ENCODE measurements around the gene PRKAB1. TPM values are rescaled to one million over a fixed set of nuclear protein-coding genes. Genes with fewer than 3 reads are reported as not detected.

Gene PRKAB1
- total and polyA plus RNA-seq, 2 experiments from 2014 or later: 16.3 to 31.0 TPM

DNA sequence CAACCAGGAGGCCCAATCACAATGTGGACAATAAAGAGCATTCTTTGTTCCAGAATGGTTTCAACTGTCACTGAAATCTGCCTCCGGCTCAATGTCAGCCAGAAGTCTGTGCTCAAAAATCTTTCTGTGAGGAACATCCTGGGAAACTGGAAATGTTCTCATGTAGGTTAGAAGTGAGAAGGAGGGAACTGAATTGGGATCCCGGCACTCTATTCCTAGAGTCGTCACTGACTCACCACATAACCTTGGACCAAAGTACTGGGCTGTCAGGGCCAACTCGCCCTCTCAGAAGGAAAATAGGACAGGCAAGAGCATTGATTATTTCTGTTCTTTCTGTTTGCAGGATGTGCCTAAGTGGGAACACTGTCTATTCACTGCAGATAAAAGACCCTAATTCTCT, 57.6 kb downstream of the PRKAB1 start (continued):
- no peak for TF ChIP-seq STAT1 (IDR thresholded peaks at IDR 0.05; ENCODE audit: unreplicated experiment)
- TF ChIP-seq, protein P1, sequence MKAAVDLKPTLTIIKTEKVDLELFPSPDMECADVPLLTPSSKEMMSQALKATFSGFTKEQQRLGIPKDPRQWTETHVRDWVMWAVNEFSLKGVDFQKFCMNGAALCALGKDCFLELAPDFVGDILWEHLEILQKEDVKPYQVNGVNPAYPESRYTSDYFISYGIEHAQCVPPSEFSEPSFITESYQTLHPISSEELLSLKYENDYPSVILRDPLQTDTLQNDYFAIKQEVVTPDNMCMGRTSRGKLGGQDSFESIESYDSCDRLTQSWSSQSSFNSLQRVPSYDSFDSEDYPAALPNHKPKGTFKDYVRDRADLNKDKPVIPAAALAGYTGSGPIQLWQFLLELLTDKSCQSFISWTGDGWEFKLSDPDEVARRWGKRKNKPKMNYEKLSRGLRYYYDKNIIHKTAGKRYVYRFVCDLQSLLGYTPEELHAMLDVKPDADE (IDR thresholded peaks at IDR 0.05): no peak
- no peak for TF ChIP-seq POLR2AphosphoS5 (IDR thresholded peaks at IDR 0.05; ENCODE audit: low read depth)
- TF ChIP-seq EZH2 (IDR thresholded peaks at IDR 0.05; ENCODE audit: low read depth, unreplicated experiment): no peak
- no peak for TF ChIP-seq NANOG (IDR thresholded peaks at IDR 0.05; ENCODE audit: borderline replicate concordance)
- TF ChIP-seq, protein P2, sequence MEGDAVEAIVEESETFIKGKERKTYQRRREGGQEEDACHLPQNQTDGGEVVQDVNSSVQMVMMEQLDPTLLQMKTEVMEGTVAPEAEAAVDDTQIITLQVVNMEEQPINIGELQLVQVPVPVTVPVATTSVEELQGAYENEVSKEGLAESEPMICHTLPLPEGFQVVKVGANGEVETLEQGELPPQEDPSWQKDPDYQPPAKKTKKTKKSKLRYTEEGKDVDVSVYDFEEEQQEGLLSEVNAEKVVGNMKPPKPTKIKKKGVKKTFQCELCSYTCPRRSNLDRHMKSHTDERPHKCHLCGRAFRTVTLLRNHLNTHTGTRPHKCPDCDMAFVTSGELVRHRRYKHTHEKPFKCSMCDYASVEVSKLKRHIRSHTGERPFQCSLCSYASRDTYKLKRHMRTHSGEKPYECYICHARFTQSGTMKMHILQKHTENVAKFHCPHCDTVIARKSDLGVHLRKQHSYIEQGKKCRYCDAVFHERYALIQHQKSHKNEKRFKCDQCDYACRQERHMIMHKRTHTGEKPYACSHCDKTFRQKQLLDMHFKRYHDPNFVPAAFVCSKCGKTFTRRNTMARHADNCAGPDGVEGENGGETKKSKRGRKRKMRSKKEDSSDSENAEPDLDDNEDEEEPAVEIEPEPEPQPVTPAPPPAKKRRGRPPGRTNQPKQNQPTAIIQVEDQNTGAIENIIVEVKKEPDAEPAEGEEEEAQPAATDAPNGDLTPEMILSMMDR (conservative IDR thresholded peaks at IDR 0.05; ENCODE audit: low read depth in 2 of 2): no peak
- TF ChIP-seq CREB1 (CRISPR knock-in tag; IDR thresholded peaks at IDR 0.05; ENCODE audit: low read depth): no peak

DNA sequence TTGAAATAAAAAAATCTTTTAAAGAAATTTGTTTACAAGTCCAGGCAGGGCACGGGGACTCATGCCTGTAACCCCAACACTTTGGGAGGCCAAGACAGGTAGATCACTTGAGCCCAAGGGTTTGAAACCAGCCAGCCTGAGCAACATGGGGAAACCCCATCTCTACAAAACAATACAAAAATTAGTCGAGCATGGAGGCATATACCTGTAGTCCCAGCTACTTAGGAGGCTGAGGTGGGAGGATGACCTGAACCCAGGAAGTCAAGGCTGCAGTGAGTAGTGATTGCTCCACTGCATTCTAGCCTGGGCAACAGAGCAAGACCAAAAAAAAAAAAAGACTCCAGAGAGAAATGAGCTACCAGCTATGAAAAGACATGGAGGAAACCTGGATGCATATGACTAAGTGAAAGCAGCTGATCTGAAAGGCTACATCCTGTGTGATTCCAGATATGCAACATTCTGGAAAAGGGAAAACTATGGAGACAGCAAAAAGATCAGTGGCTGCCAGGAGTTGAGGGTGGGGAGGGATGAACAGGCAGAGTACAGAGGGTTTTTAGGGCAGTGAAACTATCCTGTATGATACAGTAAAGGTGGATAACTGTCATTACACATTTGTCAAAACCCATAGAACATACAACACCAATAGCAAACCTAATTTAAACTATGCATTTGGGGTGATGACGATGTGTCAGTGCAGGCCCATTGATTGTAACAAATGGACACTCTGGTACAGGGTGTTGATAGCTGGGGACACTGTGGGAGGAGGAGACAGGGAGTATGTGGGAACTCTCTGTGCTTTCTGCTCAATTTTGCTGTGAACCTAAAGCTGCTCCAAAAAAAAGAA, 59.9 kb downstream of the PRKAB1 start:
- H3K27me3 ChIP-seq (ENCODE audit: insufficient read depth): no peaks in the 10 kb centered on the region
- peaks cover 16% of the 10 kb centered on the region; the same call in 1 of the 2 replicates for H3K36me3 ChIP-seq (ENCODE audit: insufficient read depth)
- H2AFZ ChIP-seq: no peak overlapping the region
- no peak overlapping the region for H3K4me3 ChIP-seq
- no peaks in the 10 kb centered on the region for H3K4me1 Mint-ChIP-seq
- no peaks in the 10 kb centered on the region for H3K4me1 ChIP-seq (ENCODE audit: insufficient read depth)
- no peaks in the 10 kb centered on the region for H4K20me1 ChIP-seq (replicated peaks; ENCODE audit: insufficient read depth)
- no peak overlapping the region; the same call in 1 of the 2 replicates for H3K27ac Mint-ChIP-seq
- no peaks in the 10 kb centered on the region for H3K9me2 ChIP-seq (ENCODE audit: insufficient read depth)
- DNase-seq (ENCODE audit: low spot score) (no peak), ATAC-seq (no peak)
- H3K27me3 Mint-ChIP-seq (ENCODE audit: insufficient read depth, low read depth, poor library complexity): no peaks in the 10 kb centered on the region
- H3K9me3 Mint-ChIP-seq: no peaks in the 10 kb centered on the region
- no peaks in the 10 kb centered on the region for H3K79me2 ChIP-seq (replicated peaks; ENCODE audit: insufficient read depth)
- H3K27ac ChIP-seq (ENCODE audit: low read depth): no peak overlapping the region
- H3K36me3 Mint-ChIP-seq (ENCODE audit: low read depth): peaks cover 19% of the 10 kb centered on the region; the same call in 2 of the 3 replicates
- H3K4me2 ChIP-seq: no peak overlapping the region
- H3K4me3 Mint-ChIP-seq: no peak overlapping the region
- H3F3A ChIP-seq (replicated peaks; ENCODE audit: low read depth): no peaks in the 10 kb centered on the region
- TF ChIP-seq, protein P3, sequence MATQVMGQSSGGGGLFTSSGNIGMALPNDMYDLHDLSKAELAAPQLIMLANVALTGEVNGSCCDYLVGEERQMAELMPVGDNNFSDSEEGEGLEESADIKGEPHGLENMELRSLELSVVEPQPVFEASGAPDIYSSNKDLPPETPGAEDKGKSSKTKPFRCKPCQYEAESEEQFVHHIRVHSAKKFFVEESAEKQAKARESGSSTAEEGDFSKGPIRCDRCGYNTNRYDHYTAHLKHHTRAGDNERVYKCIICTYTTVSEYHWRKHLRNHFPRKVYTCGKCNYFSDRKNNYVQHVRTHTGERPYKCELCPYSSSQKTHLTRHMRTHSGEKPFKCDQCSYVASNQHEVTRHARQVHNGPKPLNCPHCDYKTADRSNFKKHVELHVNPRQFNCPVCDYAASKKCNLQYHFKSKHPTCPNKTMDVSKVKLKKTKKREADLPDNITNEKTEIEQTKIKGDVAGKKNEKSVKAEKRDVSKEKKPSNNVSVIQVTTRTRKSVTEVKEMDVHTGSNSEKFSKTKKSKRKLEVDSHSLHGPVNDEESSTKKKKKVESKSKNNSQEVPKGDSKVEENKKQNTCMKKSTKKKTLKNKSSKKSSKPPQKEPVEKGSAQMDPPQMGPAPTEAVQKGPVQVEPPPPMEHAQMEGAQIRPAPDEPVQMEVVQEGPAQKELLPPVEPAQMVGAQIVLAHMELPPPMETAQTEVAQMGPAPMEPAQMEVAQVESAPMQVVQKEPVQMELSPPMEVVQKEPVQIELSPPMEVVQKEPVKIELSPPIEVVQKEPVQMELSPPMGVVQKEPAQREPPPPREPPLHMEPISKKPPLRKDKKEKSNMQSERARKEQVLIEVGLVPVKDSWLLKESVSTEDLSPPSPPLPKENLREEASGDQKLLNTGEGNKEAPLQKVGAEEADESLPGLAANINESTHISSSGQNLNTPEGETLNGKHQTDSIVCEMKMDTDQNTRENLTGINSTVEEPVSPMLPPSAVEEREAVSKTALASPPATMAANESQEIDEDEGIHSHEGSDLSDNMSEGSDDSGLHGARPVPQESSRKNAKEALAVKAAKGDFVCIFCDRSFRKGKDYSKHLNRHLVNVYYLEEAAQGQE (IDR thresholded peaks at IDR 0.05; ENCODE audit: unreplicated experiment): no peak
- TF ChIP-seq, protein P4, sequence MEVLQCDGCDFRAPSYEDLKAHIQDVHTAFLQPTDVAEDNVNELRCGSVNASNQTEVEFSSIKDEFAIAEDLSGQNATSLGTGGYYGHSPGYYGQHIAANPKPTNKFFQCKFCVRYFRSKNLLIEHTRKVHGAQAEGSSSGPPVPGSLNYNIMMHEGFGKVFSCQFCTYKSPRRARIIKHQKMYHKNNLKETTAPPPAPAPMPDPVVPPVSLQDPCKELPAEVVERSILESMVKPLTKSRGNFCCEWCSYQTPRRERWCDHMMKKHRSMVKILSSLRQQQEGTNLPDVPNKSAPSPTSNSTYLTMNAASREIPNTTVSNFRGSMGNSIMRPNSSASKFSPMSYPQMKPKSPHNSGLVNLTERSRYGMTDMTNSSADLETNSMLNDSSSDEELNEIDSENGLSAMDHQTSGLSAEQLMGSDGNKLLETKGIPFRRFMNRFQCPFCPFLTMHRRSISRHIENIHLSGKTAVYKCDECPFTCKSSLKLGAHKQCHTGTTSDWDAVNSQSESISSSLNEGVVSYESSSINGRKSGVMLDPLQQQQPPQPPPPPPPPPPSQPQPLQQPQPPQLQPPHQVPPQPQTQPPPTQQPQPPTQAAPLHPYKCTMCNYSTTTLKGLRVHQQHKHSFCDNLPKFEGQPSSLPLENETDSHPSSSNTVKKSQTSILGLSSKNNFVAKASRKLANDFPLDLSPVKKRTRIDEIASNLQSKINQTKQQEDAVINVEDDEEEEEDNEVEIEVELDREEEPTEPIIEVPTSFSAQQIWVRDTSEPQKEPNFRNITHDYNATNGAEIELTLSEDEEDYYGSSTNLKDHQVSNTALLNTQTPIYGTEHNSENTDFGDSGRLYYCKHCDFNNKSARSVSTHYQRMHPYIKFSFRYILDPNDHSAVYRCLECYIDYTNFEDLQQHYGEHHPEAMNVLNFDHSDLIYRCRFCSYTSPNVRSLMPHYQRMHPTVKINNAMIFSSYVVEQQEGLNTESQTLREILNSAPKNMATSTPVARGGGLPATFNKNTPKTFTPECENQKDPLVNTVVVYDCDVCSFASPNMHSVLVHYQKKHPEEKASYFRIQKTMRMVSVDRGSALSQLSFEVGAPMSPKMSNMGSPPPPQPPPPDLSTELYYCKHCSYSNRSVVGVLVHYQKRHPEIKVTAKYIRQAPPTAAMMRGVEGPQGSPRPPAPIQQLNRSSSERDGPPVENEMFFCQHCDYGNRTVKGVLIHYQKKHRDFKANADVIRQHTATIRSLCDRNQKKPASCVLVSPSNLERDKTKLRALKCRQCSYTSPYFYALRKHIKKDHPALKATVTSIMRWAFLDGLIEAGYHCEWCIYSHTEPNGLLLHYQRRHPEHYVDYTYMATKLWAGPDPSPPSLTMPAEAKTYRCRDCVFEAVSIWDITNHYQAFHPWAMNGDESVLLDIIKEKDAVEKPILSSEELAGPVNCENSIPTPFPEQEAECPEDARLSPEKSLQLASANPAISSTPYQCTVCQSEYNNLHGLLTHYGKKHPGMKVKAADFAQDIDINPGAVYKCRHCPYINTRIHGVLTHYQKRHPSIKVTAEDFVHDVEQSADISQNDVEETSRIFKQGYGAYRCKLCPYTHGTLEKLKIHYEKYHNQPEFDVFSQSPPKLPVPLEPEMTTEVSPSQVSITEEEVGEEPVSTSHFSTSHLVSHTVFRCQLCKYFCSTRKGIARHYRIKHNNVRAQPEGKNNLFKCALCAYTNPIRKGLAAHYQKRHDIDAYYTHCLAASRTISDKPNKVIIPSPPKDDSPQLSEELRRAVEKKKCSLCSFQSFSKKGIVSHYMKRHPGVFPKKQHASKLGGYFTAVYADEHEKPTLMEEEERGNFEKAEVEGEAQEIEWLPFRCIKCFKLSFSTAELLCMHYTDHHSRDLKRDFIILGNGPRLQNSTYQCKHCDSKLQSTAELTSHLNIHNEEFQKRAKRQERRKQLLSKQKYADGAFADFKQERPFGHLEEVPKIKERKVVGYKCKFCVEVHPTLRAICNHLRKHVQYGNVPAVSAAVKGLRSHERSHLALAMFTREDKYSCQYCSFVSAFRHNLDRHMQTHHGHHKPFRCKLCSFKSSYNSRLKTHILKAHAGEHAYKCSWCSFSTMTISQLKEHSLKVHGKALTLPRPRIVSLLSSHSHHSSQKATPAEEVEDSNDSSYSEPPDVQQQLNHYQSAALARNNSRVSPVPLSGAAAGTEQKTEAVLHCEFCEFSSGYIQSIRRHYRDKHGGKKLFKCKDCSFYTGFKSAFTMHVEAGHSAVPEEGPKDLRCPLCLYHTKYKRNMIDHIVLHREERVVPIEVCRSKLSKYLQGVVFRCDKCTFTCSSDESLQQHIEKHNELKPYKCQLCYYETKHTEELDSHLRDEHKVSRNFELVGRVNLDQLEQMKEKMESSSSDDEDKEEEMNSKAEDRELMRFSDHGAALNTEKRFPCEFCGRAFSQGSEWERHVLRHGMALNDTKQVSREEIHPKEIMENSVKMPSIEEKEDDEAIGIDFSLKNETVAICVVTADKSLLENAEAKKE (CRISPR knock-in tag; IDR thresholded peaks at IDR 0.05): no peak
- TF ChIP-seq ZNF114 (CRISPR knock-in tag; IDR thresholded peaks at IDR 0.05) (no peak), EZH2 (IDR thresholded peaks at IDR 0.05; ENCODE audit: low read depth, unreplicated experiment) (no peak), JUNB (IDR thresholded peaks at IDR 0.05; ENCODE audit: unreplicated experiment) (no peak), POLR2AphosphoS5 (IDR thresholded peaks at IDR 0.05; ENCODE audit: low read depth) (no peak), ZNF331 (CRISPR knock-in tag; IDR thresholded peaks at IDR 0.05; ENCODE audit: low read depth) (no peak)

All from GM23338 (cell line).